HG02798 (cell line): ENCODE measurements around the gene SLFN5.
"Not testable (repeated sequence)": the region's sequence is repeated elsewhere in the genome, so short reads cannot be mapped to it uniquely, and the experiment has no call there.

Experiments used
- ATAC-seq: cut with Tn5 transposase; IDR thresholded peaks from one replicate; pipeline ENCODE4 v1.9.1; 2021; ENCODE audit warnings: mild to moderate bottlenecking; ENCODE audit not compliant: unreplicated experiment, poor library complexity

SLFN5 gene

GRCh38 chr17:35242805-35243560, at the start of gene SLFN5:
Gene SLFN5 (plus strand): TSS chr17:35243072. CDS start chr17:35258691, 15,619 bp downstream.
- ATAC-seq: peak; percentile 77

- not testable (repeated sequence) for ATAC-seq
These were observed 48.9 kb upstream of the SLFN5 start, which contains the start of gene SLC35G3 for GRCh38 chr17:35194001-35194400. Gene SLC35G3 (minus strand): TSS chr17:35194393. CDS start chr17:35194307, 86 bp downstream.

GRCh38 chr17:35195062-35195461, 47.8 kb upstream of the SLFN5 start:
- not testable (repeated sequence) for ATAC-seq

- ATAC-seq: not testable (repeated sequence)
These were observed 40.3 kb upstream of the SLFN5 start for GRCh38 chr17:35202582-35202981.

- ATAC-seq: no peak
These were observed 32.1 kb upstream of the SLFN5 start for GRCh38 chr17:35210741-35211140.

- no peak for ATAC-seq
These were observed 30.2 kb upstream of the SLFN5 start for GRCh38 chr17:35212668-35213067.

- no peak for ATAC-seq
These were observed 29.4 kb upstream of the SLFN5 start for GRCh38 chr17:35213412-35213940.

GRCh38 chr17:35214192-35214591, 28.7 kb upstream of the SLFN5 start:
- ATAC-seq: no peak

GRCh38 chr17:35214631-35215273, 28.1 kb upstream of the SLFN5 start:
- no peak for ATAC-seq

- no peak for ATAC-seq
These were observed 25.8 kb upstream of the SLFN5 start for GRCh38 chr17:35217107-35217506.

GRCh38 chr17:35218915-35219314, 24.0 kb upstream of the SLFN5 start:
- no peak for ATAC-seq

- no peak for ATAC-seq
These were observed 20.4 kb upstream of the SLFN5 start for GRCh38 chr17:35222452-35222851.

- ATAC-seq: no peak
These were observed 18.4 kb upstream of the SLFN5 start for GRCh38 chr17:35224436-35224835.

GRCh38 chr17:35227546-35227945, 15.3 kb upstream of the SLFN5 start:
- no peak for ATAC-seq

- ATAC-seq: no peak
These were observed 13.2 kb upstream of the SLFN5 start for GRCh38 chr17:35229638-35230037.

GRCh38 chr17:35234315-35234714, 8.6 kb upstream of the SLFN5 start:
- not testable (repeated sequence) for ATAC-seq

GRCh38 chr17:35235289-35235688, 7.6 kb upstream of the SLFN5 start:
- no peak for ATAC-seq

GRCh38 chr17:35235917-35236316, 7.0 kb upstream of the SLFN5 start:
- no peak for ATAC-seq

- no peak for ATAC-seq
These were observed 6.1 kb upstream of the SLFN5 start for GRCh38 chr17:35236821-35237220.

- ATAC-seq: no peak
These were observed 4.1 kb upstream of the SLFN5 start for GRCh38 chr17:35238821-35239220.

- no peak for ATAC-seq
These were observed 3.0 kb upstream of the SLFN5 start for GRCh38 chr17:35239823-35240222.
